Fibroblast of lung (primary cell): ENCODE results near the gene SLC5A10. TPM values are rescaled to one million over a fixed set of nuclear protein-coding genes. Genes with fewer than 3 reads are reported as not detected.

Experiments
- DNase-seq, 2 donors: peaks; one replicate each; pipeline versions ENCODE4 v3.0.0 to v3.0.0-alpha.2; 2010; ENCODE audit warnings: low read depth in 2 of 2
- H2AFZ ChIP-seq: 2 replicates; pipeline ENCODE4 v1.5.1; 2012; ENCODE audit warnings: low read length, control low read depth, inconsistent platforms
- H3K27ac ChIP-seq: 2 replicates; pipeline ENCODE4 v1.5.1; 2011; ENCODE audit warnings: low read length, control low read depth; ENCODE audit not compliant: insufficient read depth
- H3K27me3 ChIP-seq: 2 replicates; pipeline ENCODE4 v1.5.1; 2011; ENCODE audit warnings: mild to moderate bottlenecking, low read length; ENCODE audit not compliant: control insufficient read depth, insufficient read depth
- H3K36me3 ChIP-seq: 2 replicates; pipeline ENCODE4 v1.5.1; 2011; ENCODE audit warnings: low read length; ENCODE audit not compliant: control insufficient read depth, insufficient read depth
- H3K4me1 ChIP-seq: 2 replicates; pipeline ENCODE4 v1.5.1; 2011; ENCODE audit warnings: low read length; ENCODE audit not compliant: control insufficient read depth, insufficient read depth; ENCODE audit errors: extremely low read depth
- H3K4me2 ChIP-seq: 2 replicates; pipeline ENCODE4 v1.5.1; 2011; ENCODE audit warnings: low read length, control low read depth; ENCODE audit not compliant: insufficient read depth; ENCODE audit errors: extremely low read depth
- H3K4me3 ChIP-seq, 4 experiments: fragments of 200-600 bp in 1 of 4; sonication (generic) in 1 of 4; replicated peaks in 1 of 4; 2 replicates each; pipeline ENCODE4 v1.5.1; 2011 to 2016; ENCODE audit warnings: low read length in 4 of 4, low read depth in 3 of 4, mild to moderate bottlenecking in 3 of 4, control low read depth in 2 of 4, inconsistent platforms in 1 of 4, mixed read lengths in 1 of 4; ENCODE audit not compliant: insufficient read depth in 1 of 4; ENCODE audit errors: control extremely low read depth in 1 of 4
- H3K79me2 ChIP-seq: 2 replicates; pipeline ENCODE4 v1.5.1; 2012; ENCODE audit warnings: mild to moderate bottlenecking, low read length, inconsistent platforms; ENCODE audit not compliant: control insufficient read depth, insufficient read depth
- H3K9ac ChIP-seq: 2 replicates; pipeline ENCODE4 v1.5.1; 2011; ENCODE audit warnings: mild to moderate bottlenecking, low read length, control low read depth; ENCODE audit not compliant: insufficient read depth
- H3K9me3 ChIP-seq: 2 replicates; pipeline ENCODE4 v1.5.1; 2012; ENCODE audit warnings: low read depth, low read length; ENCODE audit not compliant: control insufficient read depth, insufficient read depth
- H4K20me1 ChIP-seq: 2 replicates; pipeline ENCODE4 v1.5.1; 2011; ENCODE audit warnings: low read length; ENCODE audit not compliant: control insufficient read depth, insufficient read depth; ENCODE audit errors: extremely low read depth
- CTCF ChIP-seq, 2 donors: IDR thresholded peaks in 1 of 2; conservative IDR thresholded peaks in 1 of 2; 1 replicate in 1 of 2; 2 replicates in 1 of 2; pipeline ENCODE4 v1.5.1; 2011 to 2012; ENCODE audit warnings: low read length in 2 of 2, control low read depth in 1 of 2, inconsistent platforms in 1 of 2, low read depth in 1 of 2, mild to moderate bottlenecking in 1 of 2
- EZH2 ChIP-seq: IDR thresholded peaks from 2 replicates; pipeline ENCODE4 v1.5.1; 2012; ENCODE audit warnings: low read length, control low read depth, mild to moderate bottlenecking; ENCODE audit errors: missing control alignments
- polyA plus RNA-seq, 2 donors: library from polyadenylated mRNA; depleted of rRNA in 1 of 2; stranded (reverse) in 1 of 2; unstranded in 1 of 2; fragments of >200 nt; gene quantifications; 2 replicates each; pipeline ENCODE4 v1.2.1, GENCODE V29; 2011 to 2012; ENCODE audit warnings: missing spikeins in 1 of 2
- total RNA-seq: library from RNA; depleted of rRNA; stranded (reverse); fragments of >200 nt; gene quantifications from 2 replicates; pipeline ENCODE4 v1.2.1, GENCODE V29; 2014

SLC5A10 gene
- total and polyA plus RNA-seq, 2 donors (not counting 1 experiment from before 2014, with no cell fraction given), result not detected

- H3K79me2 ChIP-seq, result peaks cover 7% of the 10 kb centered on the region
- no peak overlapping the region for H3K9ac ChIP-seq
Measured at GRCh38 chr17:18988546-18989173, 36.7 kb downstream of the SLC5A10 start.

DNA sequence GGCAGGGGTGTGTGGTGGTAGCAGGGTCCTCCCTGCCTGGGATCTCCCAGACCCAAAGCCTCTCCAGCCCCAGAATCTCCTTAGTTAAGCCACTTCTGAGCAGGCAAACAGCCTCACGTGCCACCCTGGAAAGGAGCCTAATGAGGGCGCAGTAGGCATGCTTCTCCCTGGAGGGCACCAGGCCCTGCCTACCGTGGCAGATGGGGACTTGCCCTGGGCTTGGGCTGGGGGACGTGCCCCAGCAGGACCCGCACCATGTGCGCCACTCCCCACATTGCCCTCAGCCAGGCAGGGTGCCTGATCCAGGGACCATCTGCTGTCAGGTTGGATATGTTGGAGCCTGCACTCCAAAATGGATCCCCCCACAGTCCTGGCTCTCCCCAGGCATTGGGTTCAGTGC, 38.4 kb downstream of the SLC5A10 start:
- H3K4me3 ChIP-seq, result no peak overlapping the region
- H3K79me2 ChIP-seq, result peaks cover 13% of the 10 kb centered on the region
- DNase-seq, result no peak
- H3K9me3 ChIP-seq, result no peaks in the 10 kb centered on the region
- no peak for TF ChIP-seq CTCF (conservative IDR thresholded peaks at IDR 0.05 in 1 of 2, IDR thresholded peaks at IDR 0.05 in 1 of 2; ENCODE audit: low read depth in 1 of 2, low read length in 2 of 2)
- no peak for TF ChIP-seq EZH2
- H3K9ac ChIP-seq, result peak overlapping the region; percentile 7
- no peaks in the 10 kb centered on the region for H3K36me3 ChIP-seq
- no peak overlapping the region for H3K27ac ChIP-seq
- H3K27me3 ChIP-seq, result no peaks in the 10 kb centered on the region
- H3K4me1 ChIP-seq, result peaks cover 9% of the 10 kb centered on the region
- H4K20me1 ChIP-seq, result no peaks in the 10 kb centered on the region
- no peak overlapping the region for H3K4me2 ChIP-seq
- H2AFZ ChIP-seq, result no peak overlapping the region

More at GRCh38 chr17:18988546-18989173, 36.7 kb downstream of the SLC5A10 start:
- DNase-seq, result no peak
- Histone ChIP-seq H3K36me3 (peaks cover 2% of the 10 kb centered on the region), H3K4me2 (no peak overlapping the region), H3K4me3 (no peak overlapping the region), H3K9me3 (no peaks in the 10 kb centered on the region), H4K20me1 (no peaks in the 10 kb centered on the region), H3K27ac (no peak overlapping the region), H3K27me3 (no peaks in the 10 kb centered on the region), H2AFZ (no peak overlapping the region), H3K4me1 (peaks cover 6% of the 10 kb centered on the region)
- TF ChIP-seq CTCF (conservative IDR thresholded peaks at IDR 0.05 in 1 of 2, IDR thresholded peaks at IDR 0.05 in 1 of 2; ENCODE audit: low read depth in 1 of 2, low read length in 2 of 2) (no peak), EZH2 (no peak)

DNA sequence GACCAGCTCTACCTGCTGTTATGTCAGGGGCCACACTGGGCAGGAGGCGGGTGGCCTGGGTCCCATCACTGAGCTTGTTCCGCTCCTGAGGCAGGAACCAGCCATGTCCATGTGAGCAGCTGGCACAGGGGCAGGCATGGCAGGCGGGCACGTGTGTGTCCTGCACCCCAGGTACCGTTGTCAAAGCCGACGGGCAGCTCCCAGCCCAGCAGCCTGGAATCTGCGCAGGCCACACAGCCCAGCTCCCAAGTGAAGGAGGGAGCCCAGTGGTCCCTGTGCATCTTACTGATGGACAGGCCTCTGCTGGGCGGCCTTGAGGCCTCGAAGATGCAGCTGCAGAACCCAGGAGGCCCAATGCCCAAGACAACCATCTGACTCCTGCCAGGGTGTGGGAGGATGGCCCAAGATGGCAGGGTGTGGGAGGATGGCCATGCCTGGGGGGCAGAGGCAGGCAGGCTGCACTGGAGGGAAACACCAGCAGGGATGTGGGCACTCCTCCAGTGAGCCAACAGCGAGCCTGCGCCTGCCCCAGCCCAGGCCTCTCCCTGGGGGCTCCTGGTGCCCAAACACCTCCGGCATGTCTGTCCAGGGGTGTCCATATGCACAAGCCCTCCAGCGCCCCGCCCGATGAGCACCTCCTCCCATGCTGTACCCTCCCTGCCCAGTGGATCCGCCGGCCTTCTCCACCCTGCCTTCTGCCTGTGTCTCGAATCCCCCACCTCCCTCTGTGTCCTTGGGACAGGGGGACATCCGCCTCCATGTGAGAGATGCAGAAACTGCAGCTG, 39.8 kb downstream of the SLC5A10 start:
- no peak overlapping the region for H3K4me3 ChIP-seq
- H3K27me3 ChIP-seq, result no peaks in the 10 kb centered on the region
- no peak overlapping the region for H2AFZ ChIP-seq
- peaks cover 9% of the 10 kb centered on the region for H3K4me1 ChIP-seq
- no peak overlapping the region for H3K27ac ChIP-seq
- H3K36me3 ChIP-seq, result no peaks in the 10 kb centered on the region
- peaks cover 14% of the 10 kb centered on the region for H3K79me2 ChIP-seq
- H3K4me2 ChIP-seq, result no peak overlapping the region
- no peaks in the 10 kb centered on the region for H4K20me1 ChIP-seq
- TF ChIP-seq CTCF (conservative IDR thresholded peaks at IDR 0.05 in 1 of 2, IDR thresholded peaks at IDR 0.05 in 1 of 2; ENCODE audit: low read depth in 1 of 2, low read length in 2 of 2) (no peak), EZH2 (no peak)
- DNase-seq, result no peak
- H3K9ac ChIP-seq, result no peak overlapping the region
- H3K9me3 ChIP-seq, result no peaks in the 10 kb centered on the region
